Suprapubic skin (tissue), 4 donors: Measurements from ENCODE around the gene IFNAR1. TPM values are rescaled to one million over a fixed set of nuclear protein-coding genes. Genes with fewer than 3 reads are reported as not detected.
A peak's percentile ranks its signal among the peaks of the same experiment; 100 is the strongest.

Experiments
- DNase-seq, 2 donors: peaks; one replicate each; pipeline ENCODE4 v3.0.0-alpha.2; 2019; ENCODE audit warnings: low spot score in 2 of 2
- H3K27ac ChIP-seq: fragments of 200-600 bp; sonication (generic); one replicate; pipeline ENCODE4 v1.5.1; 2019
- H3K27me3 ChIP-seq: fragments of 200-600 bp; sonication (generic); one replicate; pipeline ENCODE4 v1.5.1; 2019
- H3K36me3 ChIP-seq: fragments of 200-600 bp; sonication (generic); one replicate; pipeline ENCODE4 v1.5.1; 2019
- H3K4me1 ChIP-seq: fragments of 200-600 bp; sonication (generic); one replicate; pipeline ENCODE4 v1.5.1; 2019
- H3K4me3 ChIP-seq: fragments of 200-600 bp; sonication (generic); one replicate; pipeline ENCODE4 v1.5.1; 2019; ENCODE audit warnings: mild to moderate bottlenecking
- H3K9me3 ChIP-seq: fragments of 200-600 bp; sonication (generic); one replicate; pipeline ENCODE4 v1.5.1; 2019
- EP300 ChIP-seq: sonication (generic); formaldehyde crosslinking; IDR thresholded peaks from one replicate; pipeline ENCODE4 v1.6.1; 2017; ENCODE audit warnings: antibody characterized with exemption
- POLR2A ChIP-seq, 2 donors: fragments of 450-650 bp; IDR thresholded peaks; one replicate each; pipeline ENCODE4 v1.6.1; 2017; ENCODE audit warnings: antibody characterized with exemption in 2 of 2, mild to moderate bottlenecking in 2 of 2, moderate library complexity in 2 of 2
- POLR2AphosphoS5 ChIP-seq, 3 donors: sonication (generic); formaldehyde crosslinking; IDR thresholded peaks; one replicate each; pipeline ENCODE4 v1.6.1; 2017; ENCODE audit warnings: antibody characterized with exemption in 3 of 3
- WGBS: methylation state at CpG from one replicate; pipeline ENCODE4 v1.1.5; 2018; 5-methylcytosine and 5-hydroxymethylcytosine counted together
- total RNA-seq, 4 donors: library from RNA; depleted of rRNA; stranded (reverse); fragments of >200 nt; gene quantifications; one replicate each; pipeline ENCODE4 v1.1.0, GENCODE V29; 2016
- TF ChIP-seq, protein P1 (sequence below), 2 donors: fragments of 200-600 bp in 1 of 2; fragments of 450-650 bp in 1 of 2; sonication (generic) in 1 of 2; IDR thresholded peaks; one replicate each; pipeline ENCODE4 v1.5.1; 2016 to 2019; ENCODE audit warnings: antibody characterized with exemption in 2 of 2, mild to moderate bottlenecking in 1 of 2, moderate library complexity in 1 of 2

Gene IFNAR1
- total RNA-seq, 4 donors from 2014 or later: 15.9 to 37.3 (median 22.6) TPM

- no peaks in the 10 kb centered on the region for H3K27me3 ChIP-seq
- no peaks in the 10 kb centered on the region for H3K36me3 ChIP-seq
- no peak overlapping the region for H3K4me3 ChIP-seq
- WGBS: 94% methylated on average over 5 of the region's 5 CpGs
- peak in 1 of 2 donors; percentile 8 for DNase-seq
- H3K27ac ChIP-seq: no peak overlapping the region
- peaks cover 25% of the 10 kb centered on the region for H3K4me1 ChIP-seq
- TF ChIP-seq, protein P1, sequence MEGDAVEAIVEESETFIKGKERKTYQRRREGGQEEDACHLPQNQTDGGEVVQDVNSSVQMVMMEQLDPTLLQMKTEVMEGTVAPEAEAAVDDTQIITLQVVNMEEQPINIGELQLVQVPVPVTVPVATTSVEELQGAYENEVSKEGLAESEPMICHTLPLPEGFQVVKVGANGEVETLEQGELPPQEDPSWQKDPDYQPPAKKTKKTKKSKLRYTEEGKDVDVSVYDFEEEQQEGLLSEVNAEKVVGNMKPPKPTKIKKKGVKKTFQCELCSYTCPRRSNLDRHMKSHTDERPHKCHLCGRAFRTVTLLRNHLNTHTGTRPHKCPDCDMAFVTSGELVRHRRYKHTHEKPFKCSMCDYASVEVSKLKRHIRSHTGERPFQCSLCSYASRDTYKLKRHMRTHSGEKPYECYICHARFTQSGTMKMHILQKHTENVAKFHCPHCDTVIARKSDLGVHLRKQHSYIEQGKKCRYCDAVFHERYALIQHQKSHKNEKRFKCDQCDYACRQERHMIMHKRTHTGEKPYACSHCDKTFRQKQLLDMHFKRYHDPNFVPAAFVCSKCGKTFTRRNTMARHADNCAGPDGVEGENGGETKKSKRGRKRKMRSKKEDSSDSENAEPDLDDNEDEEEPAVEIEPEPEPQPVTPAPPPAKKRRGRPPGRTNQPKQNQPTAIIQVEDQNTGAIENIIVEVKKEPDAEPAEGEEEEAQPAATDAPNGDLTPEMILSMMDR (IDR thresholded peaks at IDR 0.05): no peak
- H3K9me3 ChIP-seq: no peaks in the 10 kb centered on the region
These were observed 40.1 kb downstream of the IFNAR1 start for GRCh38 chr21:33364830-33365229.

DNA sequence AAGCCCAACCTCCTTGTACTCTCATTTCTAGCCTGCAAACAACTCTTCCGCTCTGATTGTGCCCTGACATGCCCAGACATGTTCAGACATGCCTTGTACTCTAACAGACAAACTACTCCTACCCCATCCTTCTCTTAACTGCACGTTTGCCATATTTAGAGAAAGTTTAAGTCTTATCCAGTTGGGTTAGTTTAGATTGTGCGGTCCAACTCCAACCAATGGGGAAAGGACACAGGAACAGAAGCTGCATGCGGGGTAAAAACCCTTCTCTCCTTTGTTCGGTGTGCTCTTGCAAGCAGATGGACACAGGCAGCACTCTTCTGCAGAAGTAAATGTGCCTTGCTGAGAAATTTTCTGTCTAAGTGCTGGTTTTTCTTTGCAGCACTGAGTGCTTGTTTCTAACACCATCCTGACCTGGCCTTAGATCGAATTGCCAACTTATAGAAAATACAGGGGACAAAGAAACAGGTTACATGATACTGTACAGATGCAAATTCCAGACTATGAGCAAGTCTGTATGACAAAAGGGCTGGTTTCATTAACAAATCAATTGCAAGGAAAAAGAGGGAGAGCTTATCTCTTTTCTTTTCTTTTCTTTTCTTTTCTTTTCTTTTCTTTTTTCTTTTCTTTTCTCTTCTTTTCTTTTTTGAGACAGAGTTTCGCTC is 42.7 kb downstream of the IFNAR1 start:
- H3K9me3 ChIP-seq: no peaks in the 10 kb centered on the region
- peaks cover 3% of the 10 kb centered on the region for H3K4me1 ChIP-seq
- no peaks in the 10 kb centered on the region for H3K36me3 ChIP-seq
- WGBS: 86% methylated on average over 7 of the region's 7 CpGs
- H3K27ac ChIP-seq: no peak overlapping the region
- H3K4me3 ChIP-seq: no peak overlapping the region
- DNase-seq: no peak
- TF ChIP-seq, protein P1 (IDR thresholded peaks at IDR 0.05): no peak
- TF ChIP-seq POLR2AphosphoS5 (IDR thresholded peaks at IDR 0.05) (no peak), EP300 (no peak), POLR2A (IDR thresholded peaks at IDR 0.05) (no peak)
- no peaks in the 10 kb centered on the region for H3K27me3 ChIP-seq

DNA sequence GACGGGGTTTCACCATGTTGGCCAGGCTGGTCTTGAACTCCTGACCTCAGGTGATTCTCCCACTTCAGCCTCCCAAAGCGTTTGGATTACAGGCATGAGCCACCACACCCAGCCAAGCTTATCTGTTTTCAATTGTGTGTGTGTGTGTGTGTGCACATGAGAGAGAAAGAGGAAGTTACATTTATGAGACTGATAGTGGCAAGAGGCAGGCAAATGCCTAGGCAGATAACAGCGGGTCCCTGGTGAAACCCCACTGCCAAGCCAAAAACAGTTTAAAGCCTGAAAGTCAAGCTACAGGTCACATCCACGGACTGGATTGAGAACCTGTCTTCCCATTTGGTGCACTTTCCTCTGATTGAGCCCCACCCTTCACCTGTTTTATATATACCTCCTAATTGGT is 43.4 kb downstream of the IFNAR1 start:
- 96% methylated on average over 4 of the region's 4 CpGs for WGBS
- H3K4me1 ChIP-seq: peaks cover under 1% of the 10 kb centered on the region

GRCh38 chr21:33368576-33368975 is 43.8 kb downstream of the IFNAR1 start:
- DNase-seq: peak in 1 of 2 donors; percentile 16
- H3K27me3 ChIP-seq: no peaks in the 10 kb centered on the region
- no peak for TF ChIP-seq POLR2AphosphoS5 (IDR thresholded peaks at IDR 0.05)
- TF ChIP-seq, protein P1 (IDR thresholded peaks at IDR 0.05): no peak
- no peak for TF ChIP-seq EP300
- no peak for TF ChIP-seq POLR2A (IDR thresholded peaks at IDR 0.05)
- no peak overlapping the region for H3K27ac ChIP-seq
- H3K36me3 ChIP-seq: no peaks in the 10 kb centered on the region
- no peaks in the 10 kb centered on the region for H3K9me3 ChIP-seq
- H3K4me3 ChIP-seq: no peak overlapping the region
- 95% methylated on average over 3 of the region's 3 CpGs for WGBS
- peaks cover 5% of the 10 kb centered on the region for H3K4me1 ChIP-seq

More for the DNA sequence above, 43.4 kb downstream of the IFNAR1 start:
- TF ChIP-seq, protein P1 (IDR thresholded peaks at IDR 0.05): no peak
- TF ChIP-seq EP300: no peak
- no peak for TF ChIP-seq POLR2AphosphoS5 (IDR thresholded peaks at IDR 0.05)
- no peak for TF ChIP-seq POLR2A (IDR thresholded peaks at IDR 0.05)
- no peak overlapping the region for H3K27ac ChIP-seq
- DNase-seq: peak in 1 of 2 donors; percentile 32
- H3K4me3 ChIP-seq: no peak overlapping the region
- H3K9me3 ChIP-seq: no peaks in the 10 kb centered on the region
- no peaks in the 10 kb centered on the region for H3K36me3 ChIP-seq
- no peaks in the 10 kb centered on the region for H3K27me3 ChIP-seq

GRCh38 chr21:33369586-33369985 is 44.8 kb downstream of the IFNAR1 start:
- peaks cover 15% of the 10 kb centered on the region for H3K4me1 ChIP-seq
- no peak overlapping the region for H3K4me3 ChIP-seq
- TF ChIP-seq, protein P1 (IDR thresholded peaks at IDR 0.05): no peak
- TF ChIP-seq EP300 (no peak), POLR2AphosphoS5 (IDR thresholded peaks at IDR 0.05) (no peak), POLR2A (IDR thresholded peaks at IDR 0.05) (no peak)
- 88% methylated on average over 1 of the region's 1 CpG for WGBS
- H3K9me3 ChIP-seq: no peaks in the 10 kb centered on the region
- DNase-seq: no peak
- no peaks in the 10 kb centered on the region for H3K27me3 ChIP-seq
- H3K36me3 ChIP-seq: no peaks in the 10 kb centered on the region
- no peak overlapping the region for H3K27ac ChIP-seq
